ENCODE data around the gene LRBA.

Gene LRBA

GRCh38 chr4:150256841-150257730 lies 758.0 kb downstream of the LRBA start:
- no peak overlapping the region for H3K4me3 ChIP-seq (ENCODE audit: low read length)
- TF ChIP-seq, protein P1, sequence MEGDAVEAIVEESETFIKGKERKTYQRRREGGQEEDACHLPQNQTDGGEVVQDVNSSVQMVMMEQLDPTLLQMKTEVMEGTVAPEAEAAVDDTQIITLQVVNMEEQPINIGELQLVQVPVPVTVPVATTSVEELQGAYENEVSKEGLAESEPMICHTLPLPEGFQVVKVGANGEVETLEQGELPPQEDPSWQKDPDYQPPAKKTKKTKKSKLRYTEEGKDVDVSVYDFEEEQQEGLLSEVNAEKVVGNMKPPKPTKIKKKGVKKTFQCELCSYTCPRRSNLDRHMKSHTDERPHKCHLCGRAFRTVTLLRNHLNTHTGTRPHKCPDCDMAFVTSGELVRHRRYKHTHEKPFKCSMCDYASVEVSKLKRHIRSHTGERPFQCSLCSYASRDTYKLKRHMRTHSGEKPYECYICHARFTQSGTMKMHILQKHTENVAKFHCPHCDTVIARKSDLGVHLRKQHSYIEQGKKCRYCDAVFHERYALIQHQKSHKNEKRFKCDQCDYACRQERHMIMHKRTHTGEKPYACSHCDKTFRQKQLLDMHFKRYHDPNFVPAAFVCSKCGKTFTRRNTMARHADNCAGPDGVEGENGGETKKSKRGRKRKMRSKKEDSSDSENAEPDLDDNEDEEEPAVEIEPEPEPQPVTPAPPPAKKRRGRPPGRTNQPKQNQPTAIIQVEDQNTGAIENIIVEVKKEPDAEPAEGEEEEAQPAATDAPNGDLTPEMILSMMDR (IDR thresholded peaks at IDR 0.05; ENCODE audit: insufficient read depth, low read depth, low read length, missing control alignments): peak; percentile 34
- peak; percentile 95 for DNase-seq (ENCODE audit: low read depth)

- TF ChIP-seq, protein P1 (IDR thresholded peaks at IDR 0.05; ENCODE audit: insufficient read depth, low read depth, low read length, missing control alignments): no peak
- no peak for DNase-seq (ENCODE audit: low read depth)
- no peak overlapping the region for H3K4me3 ChIP-seq (ENCODE audit: low read length)
Observed at GRCh38 chr4:150256225-150256620, 758.9 kb downstream of the LRBA start.

GRCh38 chr4:150255610-150256224 lies 759.4 kb downstream of the LRBA start:
- TF ChIP-seq, protein P1 (IDR thresholded peaks at IDR 0.05; ENCODE audit: insufficient read depth, low read depth, low read length, missing control alignments): no peak
- DNase-seq (ENCODE audit: low read depth): no peak

GRCh38 chr4:150253965-150254630 lies 761.0 kb downstream of the LRBA start:
- H3K4me3 ChIP-seq (ENCODE audit: low read length): no peak overlapping the region
- TF ChIP-seq, protein P1 (IDR thresholded peaks at IDR 0.05; ENCODE audit: insufficient read depth, low read depth, low read length, missing control alignments): no peak
- no peak for DNase-seq (ENCODE audit: low read depth)

More at GRCh38 chr4:150255610-150256224, 759.4 kb downstream of the LRBA start:
- H3K4me3 ChIP-seq (ENCODE audit: low read length): no peak overlapping the region

GRCh38 chr4:150253416-150253815 lies 761.7 kb downstream of the LRBA start:
- TF ChIP-seq, protein P1 (IDR thresholded peaks at IDR 0.05; ENCODE audit: insufficient read depth, low read depth, low read length, missing control alignments): no peak
- DNase-seq (ENCODE audit: low read depth): no peak
- H3K4me3 ChIP-seq (ENCODE audit: low read length): no peak overlapping the region

- no peak for DNase-seq (ENCODE audit: low read depth)
- TF ChIP-seq, protein P1 (IDR thresholded peaks at IDR 0.05; ENCODE audit: insufficient read depth, low read depth, low read length, missing control alignments): no peak
- H3K4me3 ChIP-seq (ENCODE audit: low read length): no peak overlapping the region
Observed at GRCh38 chr4:150252741-150253140, 762.3 kb downstream of the LRBA start.
